Neutrophil (primary cell): Measurements from ENCODE around the gene FREM2.

Experiments used
- H3K27ac ChIP-seq: fragments of 200-600 bp; sonication (generic); 2 replicates; pipeline ENCODE4 v1.5.1; 2016; ENCODE audit warnings: mild to moderate bottlenecking, moderate library complexity
- H3K27me3 ChIP-seq: fragments of 200-600 bp; sonication (generic); 2 replicates; pipeline ENCODE4 v1.6.0; 2016; ENCODE audit warnings: mild to moderate bottlenecking
- H3K36me3 ChIP-seq: fragments of 200-600 bp; sonication (generic); 2 replicates; pipeline ENCODE4 v1.5.1; 2017
- H3K4me1 ChIP-seq, 2 experiments: fragments of 200-600 bp in 1 of 2; sonication (generic) in 1 of 2; 1 replicate in 1 of 2; 2 replicates in 1 of 2; pipeline versions ENCODE4 v1.5.1 to v1.6.1; 2013 to 2016; ENCODE audit warnings: low read depth in 1 of 2, low read length in 1 of 2, mild to moderate bottlenecking in 1 of 2, moderate library complexity in 1 of 2; ENCODE audit not compliant: control insufficient read depth in 1 of 2, insufficient read depth in 1 of 2
- H3K4me3 ChIP-seq, 2 experiments: fragments of 200-600 bp in 1 of 2; sonication (generic) in 1 of 2; 1 replicate in 1 of 2; 2 replicates in 1 of 2; pipeline ENCODE4 v1.5.1; 2013 to 2016; ENCODE audit warnings: low read depth in 1 of 2, low read length in 1 of 2, mild to moderate bottlenecking in 1 of 2, moderate library complexity in 1 of 2
- H3K9me3 ChIP-seq: fragments of 200-600 bp; sonication (generic); 2 replicates; pipeline ENCODE4 v1.5.1; 2016
- CTCF ChIP-seq: fragments of 200-600 bp; sonication (generic); IDR thresholded peaks from 2 replicates; pipeline ENCODE4 v1.5.1; 2016; ENCODE audit warnings: antibody characterized with exemption

Gene FREM2

DNA sequence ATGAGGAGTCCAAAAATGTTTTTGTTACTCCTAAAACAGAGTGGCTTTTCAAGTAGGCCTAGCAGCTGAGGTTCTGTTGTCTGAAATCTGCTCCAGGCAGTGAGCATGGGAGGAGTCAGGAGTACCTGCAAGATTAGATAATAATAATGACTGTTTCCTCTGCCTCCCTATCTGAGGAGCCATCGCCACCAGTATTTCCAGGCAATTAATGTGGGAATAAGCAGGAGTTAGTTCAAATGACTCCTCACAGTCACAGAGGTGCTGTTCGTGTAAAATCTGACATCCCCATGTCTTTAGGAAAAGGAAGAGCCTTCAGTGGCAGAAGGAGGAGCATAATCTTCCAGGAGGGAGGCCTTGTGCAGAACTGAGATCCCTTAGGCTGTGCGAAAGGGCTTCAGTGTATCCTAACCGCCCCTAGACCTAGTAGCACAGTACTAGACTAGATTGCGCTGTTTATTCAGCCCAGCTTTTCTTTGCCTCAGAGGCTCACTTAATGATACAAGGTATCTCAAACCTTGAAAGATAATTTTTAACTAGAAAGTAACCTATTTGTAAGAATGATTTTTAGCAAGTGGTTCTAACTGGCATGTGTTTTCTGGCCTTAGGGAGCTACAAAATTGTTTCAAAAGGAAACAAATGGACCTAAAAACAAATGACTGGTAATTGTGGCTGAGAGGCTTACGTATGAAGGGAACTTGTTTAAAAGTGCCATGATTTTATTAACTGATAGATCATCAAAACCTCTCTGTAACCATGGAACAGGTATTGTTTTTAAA is 49.0 kb downstream of the FREM2 start:
- H3K4me3 ChIP-seq: no peak overlapping the region
- H3K4me1 ChIP-seq: no peaks in the 10 kb centered on the region
- H3K36me3 ChIP-seq: no peaks in the 10 kb centered on the region
- no peak for TF ChIP-seq CTCF
- no peak overlapping the region for H3K27ac ChIP-seq
- no peaks in the 10 kb centered on the region for H3K27me3 ChIP-seq
- no peaks in the 10 kb centered on the region for H3K9me3 ChIP-seq

DNA sequence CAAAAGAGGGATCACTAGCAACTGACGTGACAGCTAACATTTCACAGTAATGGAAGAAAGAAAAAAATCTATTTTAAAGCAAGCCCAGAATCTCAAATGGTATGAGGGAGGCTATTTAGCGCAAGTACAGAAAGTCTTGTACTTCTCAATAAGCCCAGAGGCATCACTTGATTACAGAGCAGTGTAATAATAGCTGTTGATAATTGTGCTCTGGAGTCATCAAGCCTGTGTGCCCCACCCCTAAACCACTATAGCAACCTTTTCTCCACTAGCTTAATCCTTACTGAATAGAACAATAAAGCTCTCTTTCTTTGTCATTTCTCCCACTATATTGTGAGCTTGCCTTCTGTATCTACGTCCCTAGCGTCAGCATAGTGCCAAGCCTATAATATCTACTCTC is 56.6 kb downstream of the FREM2 start:
- Histone ChIP-seq H3K9me3 (no peaks in the 10 kb centered on the region), H3K27ac (no peak overlapping the region), H3K36me3 (no peaks in the 10 kb centered on the region), H3K4me3 (no peak overlapping the region), H3K4me1 (no peaks in the 10 kb centered on the region), H3K27me3 (no peaks in the 10 kb centered on the region)
- TF ChIP-seq CTCF: no peak

- TF ChIP-seq CTCF: no peak
- no peaks in the 10 kb centered on the region for H3K36me3 ChIP-seq
- no peak overlapping the region for H3K4me3 ChIP-seq
- H3K4me1 ChIP-seq: no peaks in the 10 kb centered on the region
- no peak overlapping the region for H3K27ac ChIP-seq
- H3K27me3 ChIP-seq: no peaks in the 10 kb centered on the region
- H3K9me3 ChIP-seq: no peaks in the 10 kb centered on the region
Measured at GRCh38 chr13:38752686-38753085, 65.8 kb downstream of the FREM2 start.

DNA sequence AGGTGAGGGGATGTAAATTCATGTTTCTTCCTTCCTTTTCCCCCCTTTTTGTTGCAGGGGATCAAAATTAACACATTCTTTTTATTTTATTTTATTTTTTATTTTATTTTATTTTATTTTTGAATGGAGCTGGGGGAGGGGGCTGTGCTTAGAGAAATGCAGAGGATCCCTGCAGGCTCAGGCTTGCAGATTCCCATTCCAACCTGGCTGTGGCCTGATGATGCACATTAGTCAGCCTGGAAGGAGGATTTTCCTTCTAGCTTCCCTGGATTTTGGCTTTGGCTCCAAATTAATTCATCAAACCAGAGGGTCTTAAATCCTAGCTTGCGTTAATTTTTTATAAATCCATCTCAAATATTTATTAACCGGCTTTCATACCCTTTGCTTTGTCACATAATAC is 67.0 kb downstream of the FREM2 start:
- H3K4me3 ChIP-seq: no peak overlapping the region
- no peaks in the 10 kb centered on the region for H3K36me3 ChIP-seq
- no peaks in the 10 kb centered on the region for H3K9me3 ChIP-seq
- H3K27ac ChIP-seq: no peak overlapping the region
- TF ChIP-seq CTCF: no peak
- H3K4me1 ChIP-seq: no peaks in the 10 kb centered on the region
- H3K27me3 ChIP-seq: no peaks in the 10 kb centered on the region

DNA sequence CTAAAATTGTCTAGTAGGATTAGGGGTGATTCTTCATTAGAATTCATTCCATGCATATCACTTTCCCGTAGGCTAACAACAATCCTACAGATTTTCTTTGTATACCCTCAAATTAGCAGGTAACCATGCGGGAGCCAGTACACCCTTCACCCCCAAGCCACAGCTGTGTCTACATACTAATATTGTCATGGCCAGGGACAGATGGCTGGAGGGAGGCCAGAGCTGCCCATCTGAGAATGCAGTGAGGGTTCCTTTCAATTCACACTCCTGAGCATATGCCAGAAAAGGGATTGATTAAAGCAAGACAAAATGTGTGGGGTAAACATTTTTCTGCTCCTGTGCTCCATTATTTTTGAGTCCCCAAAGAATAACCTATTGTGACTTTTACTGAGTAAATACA is 68.9 kb downstream of the FREM2 start:
- Histone ChIP-seq H3K27ac (no peak overlapping the region), H3K9me3 (no peaks in the 10 kb centered on the region), H3K36me3 (no peaks in the 10 kb centered on the region), H3K4me1 (no peaks in the 10 kb centered on the region), H3K4me3 (no peak overlapping the region), H3K27me3 (no peaks in the 10 kb centered on the region)
- no peak for TF ChIP-seq CTCF
